Neuronal stem cell (in vitro differentiated cells): ENCODE results near the gene NEU4.

Source experiments
- DNase-seq: peaks from one replicate; pipeline ENCODE4 v3.0.0-alpha.2; 2013; ENCODE audit warnings: low spot score
- H2AFZ ChIP-seq: one replicate; pipeline ENCODE4 v1.6.1; 2013; ENCODE audit warnings: mild to moderate bottlenecking, low read length, inconsistent platforms
- H2AK5ac ChIP-seq: 2 replicates; pipeline ENCODE4 v1.6.1; 2013; ENCODE audit warnings: low read depth, mild to moderate bottlenecking, inconsistent platforms, low read length, moderate library complexity, mixed read lengths
- H2BK120ac ChIP-seq: 2 replicates; pipeline ENCODE4 v1.6.1; 2013; ENCODE audit warnings: low read depth, mild to moderate bottlenecking, inconsistent platforms, low read length, moderate library complexity, mixed read lengths
- H2BK12ac ChIP-seq: one replicate; pipeline ENCODE4 v1.6.1; 2013; ENCODE audit warnings: low read length, inconsistent platforms
- H2BK15ac ChIP-seq: 2 replicates; pipeline ENCODE4 v1.6.1; 2013; ENCODE audit warnings: mild to moderate bottlenecking, low read length, inconsistent platforms, mixed read lengths
- H2BK5ac ChIP-seq: one replicate; pipeline ENCODE4 v1.6.1; 2013; ENCODE audit warnings: inconsistent platforms, mild to moderate bottlenecking, low read length, moderate library complexity
- H3K14ac ChIP-seq: one replicate; pipeline ENCODE4 v1.6.1; 2013; ENCODE audit warnings: low read length, inconsistent platforms
- H3K18ac ChIP-seq: 2 replicates; pipeline ENCODE4 v1.6.1; 2013; ENCODE audit warnings: low read length, inconsistent platforms
- H3K23ac ChIP-seq: 2 replicates; pipeline ENCODE4 v1.6.1; 2013; ENCODE audit warnings: low read depth, mild to moderate bottlenecking, mixed read lengths, low read length, inconsistent platforms; ENCODE audit not compliant: poor library complexity
- H3K27ac ChIP-seq: replicated peaks from 3 replicates; pipeline ENCODE4 v1.5.1; 2013; ENCODE audit warnings: low read length, inconsistent platforms
- H3K27me3 ChIP-seq, 3 experiments: 2 replicates each; pipeline ENCODE4 v1.6.1; 2013; ENCODE audit warnings: low read length in 3 of 3, mild to moderate bottlenecking in 2 of 3, inconsistent platforms in 1 of 3, low read depth in 1 of 3, mixed read lengths in 1 of 3, moderate library complexity in 1 of 3; ENCODE audit not compliant: control insufficient read depth in 3 of 3, insufficient read depth in 3 of 3
- H3K36me3 ChIP-seq, 2 donors: replicated peaks in 1 of 2; 2 replicates each; pipeline ENCODE4 v1.6.1; 2013; ENCODE audit warnings: low read length in 2 of 2; ENCODE audit not compliant: control insufficient read depth in 2 of 2, insufficient read depth in 2 of 2
- H3K4ac ChIP-seq: 2 replicates; pipeline ENCODE4 v1.6.1; 2013; ENCODE audit warnings: inconsistent platforms, mild to moderate bottlenecking, low read length, moderate library complexity
- H3K4me1 ChIP-seq, 2 donors: 1 replicate in 1 of 2; 2 replicates in 1 of 2; pipeline ENCODE4 v1.6.1; 2013; ENCODE audit warnings: low read length in 2 of 2, low read depth in 1 of 2; ENCODE audit not compliant: control insufficient read depth in 2 of 2, insufficient read depth in 1 of 2
- H3K4me2 ChIP-seq: one replicate; pipeline ENCODE4 v1.6.1; 2013; ENCODE audit warnings: mild to moderate bottlenecking, low read length, inconsistent platforms; ENCODE audit not compliant: insufficient read depth, poor library complexity, severe bottlenecking
- H3K4me3 ChIP-seq, 2 donors: 2 replicates each; pipeline ENCODE4 v1.5.1; 2013; ENCODE audit warnings: low read length in 2 of 2, mild to moderate bottlenecking in 2 of 2, inconsistent platforms in 1 of 2, moderate library complexity in 1 of 2
- H3K79me1 ChIP-seq: one replicate; pipeline ENCODE4 v1.6.1; 2013; ENCODE audit warnings: low read depth, mild to moderate bottlenecking, inconsistent platforms, low read length, moderate library complexity
- H3K9ac ChIP-seq: one replicate; pipeline ENCODE4 v1.6.1; 2013; ENCODE audit warnings: mild to moderate bottlenecking, low read depth, low read length, inconsistent platforms; ENCODE audit not compliant: poor library complexity
- H3K9me3 ChIP-seq, 2 donors: replicated peaks in 1 of 2; 2 replicates each; pipeline versions ENCODE3 to v1.6.1; 2013; ENCODE audit warnings: low read length in 2 of 2, mild to moderate bottlenecking in 2 of 2, inconsistent platforms in 1 of 2, low read depth in 1 of 2, mixed read lengths in 1 of 2, moderate library complexity in 1 of 2; ENCODE audit not compliant: control insufficient read depth in 2 of 2, insufficient read depth in 1 of 2
- H4K8ac ChIP-seq: one replicate; pipeline ENCODE4 v1.6.1; 2013; ENCODE audit warnings: low read depth, mild to moderate bottlenecking, inconsistent platforms, low read length, moderate library complexity
- H4K91ac ChIP-seq: one replicate; pipeline ENCODE4 v1.6.1; 2013; ENCODE audit warnings: low read length, low read depth, mild to moderate bottlenecking, inconsistent platforms; ENCODE audit not compliant: poor library complexity
- WGBS, 2 donors: extraction: QIAGEN DNeasy Blood & Tissue Kit; methylation state at CpG; one replicate each; pipeline ENCODE4 v1.1.7; 2013; ENCODE audit warnings: missing lambda C conversion rate in 2 of 2, mixed read lengths in 1 of 2; ENCODE audit not compliant: insufficient read length in 2 of 2, insufficient replicate concordance in 1 of 2; ENCODE audit errors: extremely low coverage in 2 of 2; 5-methylcytosine and 5-hydroxymethylcytosine counted together

NEU4 gene

GRCh38 chr2:241775223-241776177 is 33.5 kb upstream of the NEU4 start:
- peak overlapping the region; percentile 90 for H3K23ac ChIP-seq
- H2AFZ ChIP-seq, result no peak overlapping the region
- peak overlapping the region; percentile 85 for H4K91ac ChIP-seq
- H3K36me3 ChIP-seq, result no peaks in the 10 kb centered on the region
- no peaks in the 10 kb centered on the region for H3K9me3 ChIP-seq
- H3K14ac ChIP-seq, result peak overlapping the region; percentile 89
- peaks cover 2% of the 10 kb centered on the region for H3K79me1 ChIP-seq
- DNase-seq, result no peak
- peaks cover 10 to 16% of the 10 kb centered on the region in 2 donors for H3K4me1 ChIP-seq
- no peaks in the 10 kb centered on the region for H3K27me3 ChIP-seq
- H3K4ac ChIP-seq, result peak overlapping the region; percentile 76
- peak overlapping the region; percentile 91 for H2BK15ac ChIP-seq
- peak overlapping the region; percentile 66 for H2BK5ac ChIP-seq
- H3K4me2 ChIP-seq, result no peak overlapping the region
- H3K9ac ChIP-seq, result no peak overlapping the region
- no peak overlapping the region for H3K27ac ChIP-seq
- no peak overlapping the region for H2BK120ac ChIP-seq
- no CpG with 5 or more reads among the region's 34 CpGs for WGBS, 2 donors
- H4K8ac ChIP-seq, result peak overlapping the region; percentile 43
- peak overlapping the region; percentile 91 for H2AK5ac ChIP-seq
- no peak overlapping the region for H3K4me3 ChIP-seq
- peak overlapping the region; percentile 95 for H3K18ac ChIP-seq
- peak overlapping the region; percentile 90 for H2BK12ac ChIP-seq

- Histone ChIP-seq H4K91ac (peak within 1 kb of the TSS; percentile 92), H3K27me3 (no peaks in the 10 kb centered on the region), H2BK12ac (peak within 1 kb of the TSS; percentile 90), H3K4me2 (no peak within 1 kb of the TSS), H3K18ac (peak within 1 kb of the TSS; percentile 95), H2AK5ac (peak within 1 kb of the TSS; percentile 91), H3K36me3 (no peaks in the 10 kb centered on the region), H3K14ac (peak within 1 kb of the TSS; percentile 89), H3K9me3 (peaks cover 0 to under 1% of the 10 kb centered on the region in 2 donors), H2BK120ac (peak within 1 kb of the TSS; percentile 89), H2BK5ac (peak within 1 kb of the TSS; percentile 66), H3K4ac (peak within 1 kb of the TSS; percentile 76), H3K9ac (peak within 1 kb of the TSS; percentile 63), H4K8ac (no peak within 1 kb of the TSS), H3K4me1 (peaks cover 6 to 8% of the 10 kb centered on the region in 2 donors), H3K23ac (peak within 1 kb of the TSS; percentile 90), H2AFZ (peak within 1 kb of the TSS; percentile 15), H2BK15ac (peak within 1 kb of the TSS; percentile 91), H3K27ac (no peak within 1 kb of the TSS), H3K4me3 (no peak within 1 kb of the TSS), H3K79me1 (peaks cover 2% of the 10 kb centered on the region)
- no peak for DNase-seq
- no CpG with 5 or more reads among the region's 27 CpGs for WGBS, 2 donors
These were observed 32.4 kb upstream of the NEU4 start, which contains the start of gene GAL3ST2 for GRCh38 chr2:241776336-241777169. TSS of gene GAL3ST2 (plus strand) at chr2:241776822. CDS start at chr2:241776956, 134 bp downstream.

- whole genome bisulfite sequencing, 2 donors, result no CpG with 5 or more reads among the region's 22 CpGs
- Histone ChIP-seq H3K4me1 (peaks cover 0 to 3% of the 10 kb centered on the region in 2 donors), H3K4me2 (no peak overlapping the region), H3K27ac (no peak overlapping the region), H3K4me3 (no peak overlapping the region), H3K9ac (peak overlapping the region; percentile 63), H4K8ac (no peak overlapping the region), H2BK5ac (peak overlapping the region; percentile 46), H2AFZ (peak overlapping the region; percentile 15), H2BK12ac (no peak overlapping the region), H3K4ac (no peak overlapping the region), H3K9me3 (peaks cover 0 to 3% of the 10 kb centered on the region in 2 donors), H3K14ac (no peak overlapping the region), H2AK5ac (peak overlapping the region; percentile 91), H4K91ac (peak overlapping the region; percentile 92), H3K27me3 (no peaks in the 10 kb centered on the region), H2BK120ac (peak overlapping the region; percentile 77), H3K79me1 (peaks cover 2% of the 10 kb centered on the region), H2BK15ac (peak overlapping the region; percentile 46), H3K36me3 (no peaks in the 10 kb centered on the region), H3K18ac (peak overlapping the region; percentile 78), H3K23ac (no peak overlapping the region)
- no peak for DNase-seq
These were observed 31.8 kb upstream of the NEU4 start for GRCh38 chr2:241777170-241777685.
